HG02885 (cell line): ENCODE measurements around the gene UBA5.

Experiments
- ATAC-seq: cut with Tn5 transposase; IDR thresholded peaks from one replicate; pipeline ENCODE4 v1.9.1; 2021; ENCODE audit warnings: mild to moderate bottlenecking; ENCODE audit not compliant: unreplicated experiment, poor library complexity

Gene UBA5

GRCh38 chr3:132652640-132653270, 7.4 kb upstream of the UBA5 start:
- ATAC-seq: no peak

GRCh38 chr3:132654190-132654589, 5.9 kb upstream of the UBA5 start:
- ATAC-seq: no peak

GRCh38 chr3:132654721-132655120, 5.4 kb upstream of the UBA5 start:
- no peak for ATAC-seq

GRCh38 chr3:132655471-132655870, 4.7 kb upstream of the UBA5 start:
- ATAC-seq: no peak

DNA sequence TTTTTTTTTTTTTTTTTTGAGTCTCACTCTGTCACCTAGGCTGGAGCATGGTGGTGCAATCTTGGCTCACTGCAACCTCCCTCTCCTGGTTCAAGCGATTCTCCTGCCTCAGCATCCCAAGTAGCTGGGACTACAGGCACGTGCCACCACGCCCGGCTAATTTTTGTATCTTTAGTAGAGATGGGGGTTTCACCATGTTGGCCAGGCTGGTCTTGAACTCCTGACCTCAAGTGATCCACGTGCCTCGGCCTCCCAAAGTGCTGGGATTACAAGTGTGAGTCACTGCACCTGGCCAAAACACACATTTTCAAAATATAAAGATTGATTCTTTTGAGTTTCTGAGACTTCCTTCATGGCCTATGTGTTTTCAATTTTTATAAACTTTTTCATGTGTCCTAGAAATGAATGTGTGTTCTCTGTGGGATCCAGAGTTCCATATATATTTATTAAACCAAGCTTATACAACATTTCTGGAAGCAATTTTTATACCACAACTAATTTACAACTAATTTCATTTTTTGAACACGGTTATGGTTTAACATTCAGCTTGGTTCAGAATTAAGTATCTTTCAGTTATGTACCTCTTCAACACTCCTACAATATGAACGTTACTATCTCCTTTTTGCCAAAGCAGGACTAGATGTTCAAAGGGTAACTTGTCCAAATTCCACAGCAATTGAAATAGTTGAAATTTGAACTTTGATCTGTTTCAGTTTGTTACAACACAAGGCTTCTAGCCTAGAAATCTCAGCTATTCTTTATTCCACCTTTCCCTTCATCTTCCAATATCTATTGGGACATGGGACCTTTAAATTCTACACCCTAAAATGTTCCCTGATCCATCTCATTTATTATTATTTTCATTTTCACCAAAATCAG, 2.0 kb upstream of the UBA5 start:
- ATAC-seq: no peak

DNA sequence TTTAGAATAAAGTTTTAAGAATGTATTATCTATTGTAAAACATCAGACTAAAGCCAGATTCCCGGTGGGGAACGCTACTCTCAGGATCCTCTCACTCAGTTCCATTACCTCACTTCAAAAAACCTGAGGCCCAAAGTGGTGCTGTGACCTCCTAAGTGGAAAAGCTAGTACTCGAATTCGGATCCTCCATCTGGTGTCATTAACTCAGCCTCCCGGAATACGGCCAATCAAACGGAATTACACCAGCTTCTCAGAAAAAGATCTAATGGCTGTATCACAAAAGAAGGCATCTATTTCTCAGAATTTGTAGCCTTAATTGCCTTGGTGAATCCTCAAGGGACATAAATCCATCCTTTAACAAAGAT, 1.1 kb upstream of the UBA5 start:
- ATAC-seq: no peak

DNA sequence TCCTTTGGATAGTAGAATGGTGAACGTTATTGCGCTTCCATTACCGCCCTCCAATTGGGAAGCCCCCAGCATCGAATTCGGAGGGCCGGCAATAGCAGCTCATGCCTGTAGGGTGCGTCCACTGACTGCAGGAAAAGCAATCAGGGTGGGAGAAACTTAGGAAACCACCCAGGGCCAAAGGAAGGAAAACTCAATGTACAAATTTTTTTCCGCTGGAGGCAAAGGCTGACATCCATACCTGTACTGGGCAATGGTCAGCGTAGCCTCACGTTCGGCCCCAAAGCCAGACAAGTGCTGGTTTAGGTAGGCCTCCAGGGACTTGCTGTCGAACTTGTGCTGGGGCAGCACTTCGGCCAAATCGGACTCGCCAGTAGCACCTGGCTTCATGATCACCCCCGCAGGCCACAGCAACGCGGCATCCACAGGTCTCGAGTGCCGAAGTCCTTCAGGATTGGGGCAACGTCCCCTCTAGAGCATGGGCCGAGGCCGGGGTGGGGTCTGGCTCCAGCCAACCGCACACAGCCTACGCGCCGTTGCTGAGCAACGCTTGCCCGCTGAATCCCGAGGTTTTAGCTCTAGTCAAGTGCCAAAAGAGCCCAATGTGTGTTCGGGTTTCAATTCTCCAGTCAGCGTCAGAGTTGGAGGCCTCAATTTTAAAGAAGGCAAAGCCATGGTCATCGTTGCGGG, 621 bp upstream of the UBA5 start, which contains the start of gene ACAD11:
Gene ACAD11, minus strand, starts transcription at position 445 of the 687 bp plus-strand sequence. Its CDS starts 58 bp downstream, at position 387.
- ATAC-seq: peak; percentile 65

GRCh38 chr3:132660811-132661070, 612 bp downstream of the UBA5 start:
- peak; percentile 13 for ATAC-seq

- no peak for ATAC-seq
Observed at GRCh38 chr3:132661101-132661500, 972 bp downstream of the UBA5 start.

- ATAC-seq: no peak
Observed at GRCh38 chr3:132662212-132662611, 2.1 kb downstream of the UBA5 start.

DNA sequence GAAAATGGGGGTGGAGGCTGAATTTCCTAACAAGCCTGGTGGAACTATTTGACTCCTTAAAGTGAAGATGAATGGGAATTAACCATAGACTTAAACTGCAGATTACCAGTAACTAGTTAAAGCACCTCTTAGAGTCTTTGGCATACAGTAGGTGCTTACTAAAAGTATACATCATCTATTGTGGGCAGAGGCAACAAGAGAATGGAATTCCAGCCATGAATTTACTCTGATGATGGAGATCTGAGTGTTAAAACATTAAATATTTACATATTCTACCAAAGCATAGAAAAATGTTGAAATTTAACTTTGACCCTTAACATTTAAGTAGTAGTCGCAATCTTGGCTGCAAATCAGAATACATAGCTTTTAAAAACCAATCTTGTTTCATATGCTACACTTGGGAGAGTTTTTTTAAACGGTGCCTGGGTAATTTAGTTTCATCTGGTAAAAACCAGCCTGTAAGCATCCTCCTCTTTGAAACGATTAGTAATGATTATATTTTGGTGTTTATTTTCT, 5.2 kb downstream of the UBA5 start:
- no peak for ATAC-seq

- ATAC-seq: no peak
Observed at GRCh38 chr3:132669256-132669777, 9.2 kb downstream of the UBA5 start.

GRCh38 chr3:132675408-132675807, 15.3 kb downstream of the UBA5 start:
- ATAC-seq: no peak

GRCh38 chr3:132679911-132680310, 19.8 kb downstream of the UBA5 start:
- no peak for ATAC-seq

GRCh38 chr3:132681421-132681820, 21.3 kb downstream of the UBA5 start:
- no peak for ATAC-seq

- no peak for ATAC-seq
Observed at GRCh38 chr3:132682201-132682600, 22.1 kb downstream of the UBA5 start.

GRCh38 chr3:132690040-132690439, 29.9 kb downstream of the UBA5 start:
- no peak for ATAC-seq

DNA sequence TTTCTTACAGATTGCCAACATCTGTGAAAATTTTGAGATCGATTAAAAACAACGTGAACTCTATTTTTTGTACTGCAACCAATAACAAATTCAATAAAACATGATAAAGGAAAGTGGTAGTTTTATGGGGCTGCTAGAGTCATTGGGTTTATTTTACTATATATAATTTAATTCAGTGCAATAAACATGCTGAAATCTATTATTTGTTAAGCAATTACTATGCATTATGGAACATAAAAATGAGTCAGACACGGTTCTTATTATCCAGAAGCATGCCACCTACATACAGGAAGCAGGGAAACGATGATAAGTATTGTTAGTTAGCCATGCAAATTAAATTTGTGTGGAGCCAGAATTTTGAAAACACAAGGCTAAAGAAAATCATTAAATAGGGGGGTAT, 34.9 kb downstream of the UBA5 start:
- ATAC-seq: no peak

GRCh38 chr3:132695422-132695821, 35.3 kb downstream of the UBA5 start:
- no peak for ATAC-seq

GRCh38 chr3:132703733-132704132, 43.6 kb downstream of the UBA5 start:
- ATAC-seq: no peak

GRCh38 chr3:132709761-132710160, 49.6 kb downstream of the UBA5 start:
- ATAC-seq: no peak
